ENCODE data around the gene OIT3. TPM values are rescaled to one million over a fixed set of nuclear protein-coding genes. Genes with fewer than 3 reads are reported as not detected.

OIT3 gene
- total and polyA plus RNA-seq, 8 donors: 0.05 to 2.0 (median 0.45) TPM; not detected in 3

- H3K27me3 ChIP-seq: no peaks in the 10 kb centered on the region
Observed at GRCh38 chr10:72980348-72980747, 86.8 kb downstream of the OIT3 start.

GRCh38 chr10:72981028-72981881 lies 87.7 kb downstream of the OIT3 start:
- 72 to 96% (median 85%) methylated on average over 3 to 4 of the region's 4 CpGs for WGBS, 5 donors
- TF ChIP-seq POLR2AphosphoS5 (IDR thresholded peaks at IDR 0.05) (no peak), CTCF (IDR thresholded peaks at IDR 0.05) (no peak), EP300 (IDR thresholded peaks at IDR 0.05) (no peak), POLR2A (IDR thresholded peaks at IDR 0.05) (no peak)

More at GRCh38 chr10:72980348-72980747, 86.8 kb downstream of the OIT3 start:
- no peak overlapping the region for H3K4me3 ChIP-seq
- no peaks in the 10 kb centered on the region for H3K36me3 ChIP-seq
- DNase-seq: no peak
- 96 to 100% (median 100%) methylated on average over 1 to 2 of the region's 2 CpGs for WGBS, 5 donors
- TF ChIP-seq POLR2A (IDR thresholded peaks at IDR 0.05): no peak
- H3K27ac ChIP-seq: no peak overlapping the region
- peaks cover 4 to 62% (median 45%) of the 10 kb centered on the region in 4 donors for H3K9me3 ChIP-seq
- intact Hi-C loops (cut with DNase I; ENCODE audit: low total_unique reads): no loop called here
- H3K4me1 ChIP-seq: no peaks in the 10 kb centered on the region

GRCh38 chr10:72981882-72982529 lies 88.5 kb downstream of the OIT3 start:
- intact Hi-C loops (cut with DNase I; ENCODE audit: low total_unique reads): no loop called here
- WGBS, 5 donors: 88 to 95% (median 90%) methylated on average over 2 of the region's 2 CpGs
- Histone ChIP-seq H3K4me3 (no peak overlapping the region), H3K9me3 (peaks cover 0 to 46% (median 30%) of the 10 kb centered on the region in 4 donors), H3K36me3 (no peaks in the 10 kb centered on the region), H3K4me1 (no peaks in the 10 kb centered on the region), H3K27me3 (no peaks in the 10 kb centered on the region), H3K27ac (no peak overlapping the region)
- no peak for TF ChIP-seq POLR2A (IDR thresholded peaks at IDR 0.05)
- no peak for TF ChIP-seq EP300 (IDR thresholded peaks at IDR 0.05)
- no peak for TF ChIP-seq CTCF (IDR thresholded peaks at IDR 0.05)
- no peak for TF ChIP-seq POLR2AphosphoS5 (IDR thresholded peaks at IDR 0.05)
- DNase-seq: no peak

More at GRCh38 chr10:72981028-72981881, 87.7 kb downstream of the OIT3 start:
- peaks cover 3 to 53% (median 37%) of the 10 kb centered on the region in 4 donors for H3K9me3 ChIP-seq
- no peak for DNase-seq
- no peaks in the 10 kb centered on the region for H3K4me1 ChIP-seq
- H3K4me3 ChIP-seq: no peak overlapping the region
- H3K27ac ChIP-seq: no peak overlapping the region
- no peaks in the 10 kb centered on the region for H3K27me3 ChIP-seq
- H3K36me3 ChIP-seq: no peaks in the 10 kb centered on the region
- intact Hi-C loops (cut with DNase I; ENCODE audit: low total_unique reads): no loop called here

Other genes starting within 250 kb of the OIT3 start
- 10 to 100 TPM; 15.2 to 90.1 (median 33.9) TPM for gene MCU, start 201.6 kb upstream of the OIT3 start, total RNA-seq
- 10 to 100 TPM; 16.6 to 70.3 (median 28.1) TPM for gene MCU, start 201.6 kb upstream of the OIT3 start, polyA plus RNA-seq
- 1 to 10 TPM in 1 of 5 donors, not detected in 4; 2.2 TPM for gene PLA2G12B, start 61.1 kb downstream of the OIT3 start, total RNA-seq
- not detected for gene PLA2G12B, start 61.1 kb downstream of the OIT3 start, polyA plus RNA-seq
- 10 to 100 TPM; 11.7 to 68.3 (median 26.8) TPM for gene P4HA1, start 203.1 kb downstream of the OIT3 start, total RNA-seq
- 10 to 100 TPM in 2 of 3 donors, 1 to 10 TPM in 1; 9.4 to 20.2 (median 10.1) TPM for gene P4HA1, start 203.1 kb downstream of the OIT3 start, polyA plus RNA-seq
- 10 to 100 TPM in 1 of 5 donors, 1 to 10 TPM in 2, under 1 TPM in 1, not detected in 1; 0.45 to 17.7 (median 1.6) TPM for gene NUDT13, start 216.7 kb downstream of the OIT3 start, total RNA-seq
- 1 to 10 TPM; 1.2 to 5.8 (median 2.2) TPM for gene NUDT13, start 216.7 kb downstream of the OIT3 start, polyA plus RNA-seq